ENCODE measurements around the gene MAP3K14. TPM values are rescaled to one million over a fixed set of nuclear protein-coding genes. Genes with fewer than 3 reads are reported as not detected.

MAP3K14 gene
- total RNA-seq, 1 experiment from 2014 or later, result 58.3 TPM

- Histone ChIP-seq H3K4me2 (no peak overlapping the region), H2AFZ (no peak overlapping the region), H3K4me1 (replicated peaks; ENCODE audit: insufficient read depth) (peaks cover 7% of the 10 kb centered on the region; the same call in 1 of the 2 replicates), H3K79me2 (ENCODE audit: low read depth) (no peaks in the 10 kb centered on the region), H4K20me1 (ENCODE audit: insufficient read depth) (0 out of 2 replicates have a peak, but pooled peaks cover 14% of the 10 kb centered on the region), H3K27ac (no peak overlapping the region), H3K36me3 (ENCODE audit: low read depth) (peaks cover 13% of the 10 kb centered on the region; the same call in 1 of the 2 replicates), H3K9me2 (ENCODE audit: insufficient read depth) (no peaks in the 10 kb centered on the region), H3K4me3 (no peak overlapping the region), H3K27me3 (ENCODE audit: insufficient read depth, low read depth) (no peaks in the 10 kb centered on the region), H3K9me3 (ENCODE audit: insufficient read depth, low read depth) (no peaks in the 10 kb centered on the region), H3F3A (ENCODE audit: insufficient read depth, low read depth) (peaks cover 43% of the 10 kb centered on the region)
- TF ChIP-seq EZH2 (IDR thresholded peaks at IDR 0.05; ENCODE audit: low read depth) (no peak), CTCF (conservative IDR thresholded peaks at IDR 0.05) (no peak)
- intact Hi-C loops (cut with micrococcal nuclease; ENCODE audit: unreplicated experiment), result no loop called here
- BruUV-seq (replicated peaks), result no TSS peak
- ChIA-PET POLR2A (ENCODE audit: unreplicated experiment) (interaction anchor here (0.6 kb wide), 1 partner anchor 138 kb away, joined by 3 read pairs; no protein-coding TSS in a partner anchor), CTCF (interaction anchor here (0.7 kb wide), 1 partner anchor 52 kb away, joined by 3 read pairs; no protein-coding TSS in a partner anchor)
- DNase-seq, result no peak
These were observed 56.5 kb downstream of the MAP3K14 start for GRCh38 chr17:45260204-45260783.

- ChIA-PET POLR2A (ENCODE audit: unreplicated experiment) (no interaction called here), CTCF (interaction anchor here (0.6 to 0.7 kb wide), 2 partner anchors 58 to 685 kb away, joined by 3 to 5 read pairs; no protein-coding TSS in a partner anchor)
- no peaks in the 10 kb centered on the region for H3K9me2 ChIP-seq (ENCODE audit: insufficient read depth)
- DNase-seq, result no peak
- peaks cover 7% of the 10 kb centered on the region; the same call in 1 of the 2 replicates for H3K4me1 ChIP-seq (replicated peaks; ENCODE audit: insufficient read depth)
- H3K27me3 ChIP-seq (ENCODE audit: insufficient read depth, low read depth), result no peaks in the 10 kb centered on the region
- peaks cover 30% of the 10 kb centered on the region for H3F3A ChIP-seq (ENCODE audit: insufficient read depth, low read depth)
- no TSS peak for BruUV-seq (replicated peaks)
- intact Hi-C loops (cut with micrococcal nuclease; ENCODE audit: unreplicated experiment), result no loop called here
- no peak overlapping the region for H3K27ac ChIP-seq
- no peak overlapping the region for H3K4me2 ChIP-seq
- peaks cover under 1% of the 10 kb centered on the region; the same call in 1 of the 2 replicates for H3K36me3 ChIP-seq (ENCODE audit: low read depth)
- no peak overlapping the region for H3K4me3 ChIP-seq
- no peak for TF ChIP-seq CTCF (conservative IDR thresholded peaks at IDR 0.05)
- TF ChIP-seq EZH2 (IDR thresholded peaks at IDR 0.05; ENCODE audit: low read depth), result no peak
- H2AFZ ChIP-seq, result no peak overlapping the region
- 0 out of 2 replicates have a peak, but pooled peaks cover 7% of the 10 kb centered on the region for H4K20me1 ChIP-seq (ENCODE audit: insufficient read depth)
- H3K79me2 ChIP-seq (ENCODE audit: low read depth), result no peaks in the 10 kb centered on the region
- no peaks in the 10 kb centered on the region for H3K9me3 ChIP-seq (ENCODE audit: insufficient read depth, low read depth)
These were observed 57.8 kb downstream of the MAP3K14 start for GRCh38 chr17:45258981-45259380.

- Histone ChIP-seq H3K4me2 (no peak overlapping the region), H4K20me1 (ENCODE audit: insufficient read depth) (no peaks in the 10 kb centered on the region), H3K9me3 (ENCODE audit: insufficient read depth, low read depth) (no peaks in the 10 kb centered on the region), H3K36me3 (ENCODE audit: low read depth) (no peaks in the 10 kb centered on the region), H3K79me2 (ENCODE audit: low read depth) (no peaks in the 10 kb centered on the region), H3K27me3 (ENCODE audit: insufficient read depth, low read depth) (no peaks in the 10 kb centered on the region), H3K4me1 (replicated peaks; ENCODE audit: insufficient read depth) (no peaks in the 10 kb centered on the region), H2AFZ (no peak overlapping the region), H3K4me3 (no peak overlapping the region), H3F3A (ENCODE audit: insufficient read depth, low read depth) (peaks cover 18% of the 10 kb centered on the region), H3K27ac (no peak overlapping the region), H3K9me2 (ENCODE audit: insufficient read depth) (no peaks in the 10 kb centered on the region)
- no TSS peak for BruUV-seq (replicated peaks)
- intact Hi-C loops (cut with micrococcal nuclease; ENCODE audit: unreplicated experiment), result no loop called here
- TF ChIP-seq EZH2 (IDR thresholded peaks at IDR 0.05; ENCODE audit: low read depth) (no peak), CTCF (conservative IDR thresholded peaks at IDR 0.05) (no peak)
- CTCF ChIA-PET, result interaction anchor here (1.2 kb wide), 1 partner anchor 38 kb away, joined by 3 read pairs; no protein-coding TSS in a partner anchor
- DNase-seq, result no peak
- POLR2A ChIA-PET (ENCODE audit: unreplicated experiment), result interaction anchor here (0.6 kb wide), 1 partner anchor 60 kb away, joined by 4 read pairs; the partner anchor contains the start of gene MAP3K14
These were observed 59.7 kb downstream of the MAP3K14 start for GRCh38 chr17:45257115-45257514.
